ENCODE data around the gene POLD2. TPM values are rescaled to one million over a fixed set of nuclear protein-coding genes. Genes with fewer than 3 reads are reported as not detected.

The POLD2 gene
- total RNA-seq, 1 donor from 2014 or later, result 232 TPM

DNA sequence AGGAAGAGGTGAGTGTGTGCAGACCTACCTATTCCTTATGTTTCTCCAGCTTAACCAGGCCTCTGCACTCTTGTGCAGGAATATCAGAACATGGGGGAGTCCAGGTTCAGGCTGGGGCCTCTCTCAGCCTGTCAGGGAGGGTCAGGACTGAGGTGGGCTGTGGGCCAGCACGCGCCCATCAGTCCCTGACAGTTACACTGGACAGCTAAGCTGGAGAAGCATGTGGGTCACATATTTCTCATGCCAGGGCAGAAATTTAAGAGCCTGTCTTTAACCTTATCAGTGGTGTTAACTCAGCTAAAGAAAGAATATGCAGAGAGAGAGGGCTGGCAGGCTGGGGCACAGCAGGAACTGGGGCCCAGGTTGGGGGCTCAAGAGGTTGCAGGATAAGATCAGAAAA is 8.7 kb upstream of the POLD2 start:
- Mint-ChIP-seq H3K27me3 (ENCODE audit: insufficient read depth, low read depth) (peaks cover 2% of the 10 kb centered on the region), H3K4me3 (no peak overlapping the region), H3K4me1 (peaks cover 8% of the 10 kb centered on the region), H3K9me3 (peaks cover 3% of the 10 kb centered on the region), H3K27ac (peak overlapping the region; percentile 57), H3K36me3 (no peaks in the 10 kb centered on the region)
- Histone ChIP-seq H4K20me1 (ENCODE audit: low read depth) (no peaks in the 10 kb centered on the region), H3K79me2 (ENCODE audit: low read depth) (no peaks in the 10 kb centered on the region), H3K9me3 (ENCODE audit: low read depth) (no peaks in the 10 kb centered on the region), H3K4me1 (no peaks in the 10 kb centered on the region), H3K27ac (no peak overlapping the region), H3K4me3 (no peak overlapping the region), H3F3A (ENCODE audit: low read depth) (no peaks in the 10 kb centered on the region), H3K4me2 (no peak overlapping the region), H3K27me3 (no peaks in the 10 kb centered on the region), H3K36me3 (no peaks in the 10 kb centered on the region), H2AFZ (replicated peaks) (no peak overlapping the region), H3K9ac (no peak overlapping the region)
- no peak for DNase-seq (ENCODE audit: low spot score)
- TF ChIP-seq CTCF (IDR thresholded peaks at IDR 0.05) (no peak), EZH2phosphoT487 (IDR thresholded peaks at IDR 0.05) (no peak), EZH2 (IDR thresholded peaks at IDR 0.05) (no peak)

GRCh38 chr7:44131173-44132029 is 8.1 kb upstream of the POLD2 start:
- H3F3A ChIP-seq (ENCODE audit: low read depth), result no peaks in the 10 kb centered on the region
- H3K9me3 Mint-ChIP-seq, result peaks cover 7% of the 10 kb centered on the region
- no peaks in the 10 kb centered on the region for H3K4me1 ChIP-seq
- no peak overlapping the region for H3K4me3 Mint-ChIP-seq
- H3K36me3 ChIP-seq, result no peaks in the 10 kb centered on the region
- H3K27ac Mint-ChIP-seq, result peak overlapping the region; percentile 57
- H2AFZ ChIP-seq (replicated peaks), result no peak overlapping the region
- no peak overlapping the region for H3K9ac ChIP-seq
- TF ChIP-seq CTCF (IDR thresholded peaks at IDR 0.05) (peak; percentile 49), EZH2phosphoT487 (IDR thresholded peaks at IDR 0.05) (no peak), EZH2 (IDR thresholded peaks at IDR 0.05) (no peak)
- H3K27ac ChIP-seq, result no peak overlapping the region
- peaks cover 8% of the 10 kb centered on the region for H3K4me1 Mint-ChIP-seq
- no peaks in the 10 kb centered on the region for H3K9me3 ChIP-seq (ENCODE audit: low read depth)
- peaks cover 2% of the 10 kb centered on the region for H3K27me3 Mint-ChIP-seq (ENCODE audit: insufficient read depth, low read depth)
- peak; percentile 48 for DNase-seq (ENCODE audit: low spot score)
- no peak overlapping the region for H3K4me2 ChIP-seq
- H3K79me2 ChIP-seq (ENCODE audit: low read depth), result no peaks in the 10 kb centered on the region
- no peaks in the 10 kb centered on the region for H4K20me1 ChIP-seq (ENCODE audit: low read depth)
- no peaks in the 10 kb centered on the region for H3K36me3 Mint-ChIP-seq
- no peaks in the 10 kb centered on the region for H3K27me3 ChIP-seq
- H3K4me3 ChIP-seq, result no peak overlapping the region

DNA sequence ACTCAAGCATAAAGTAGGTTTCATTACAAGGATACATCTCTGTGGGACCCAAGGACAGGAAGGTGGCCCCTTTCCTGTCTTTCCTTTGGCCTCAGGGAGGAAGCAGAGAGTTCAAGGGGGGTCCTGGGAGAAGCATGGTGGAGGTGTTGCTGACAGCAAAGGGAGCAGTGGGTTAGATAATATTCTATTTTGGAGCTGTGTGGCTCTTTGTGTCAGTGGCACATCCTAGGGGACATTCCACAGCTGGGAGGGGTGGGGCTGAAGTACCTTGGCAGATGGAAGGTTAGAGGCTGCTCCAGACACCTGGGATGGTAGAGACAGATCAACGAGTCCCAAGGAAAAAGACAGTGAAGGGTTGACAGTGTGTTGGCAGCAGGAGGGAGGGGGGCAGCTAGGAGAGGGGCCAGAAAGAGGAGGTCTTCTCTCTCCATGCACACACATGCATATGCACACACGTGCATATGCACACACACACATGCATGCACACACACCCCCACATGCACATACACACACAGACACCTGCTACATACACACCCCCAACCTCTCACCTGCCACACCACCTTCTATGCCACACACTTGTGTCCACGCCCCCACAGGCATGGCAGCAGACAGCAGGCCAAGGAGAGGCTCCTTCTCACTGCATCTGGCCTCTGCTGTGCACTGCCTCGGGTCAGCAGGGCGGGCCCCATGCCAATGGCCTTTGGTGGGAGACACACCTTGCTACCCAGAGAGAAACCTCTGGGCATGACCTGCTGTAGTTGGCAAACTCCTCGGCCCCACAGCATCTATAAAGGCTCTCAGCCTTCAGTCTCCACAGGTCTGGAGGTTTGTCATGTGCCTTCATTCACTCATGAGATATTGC is 5.6 kb upstream of the POLD2 start:
- H3K4me3 Mint-ChIP-seq, result no peak overlapping the region
- no peak overlapping the region for H2AFZ ChIP-seq (replicated peaks)

More for the DNA sequence above, 5.6 kb upstream of the POLD2 start:
- H3K9me3 Mint-ChIP-seq, result peaks cover 7% of the 10 kb centered on the region
- Histone ChIP-seq H3F3A (ENCODE audit: low read depth) (peaks cover 3% of the 10 kb centered on the region), H3K4me1 (no peaks in the 10 kb centered on the region), H4K20me1 (ENCODE audit: low read depth) (no peaks in the 10 kb centered on the region), H3K4me3 (no peak overlapping the region), H3K9me3 (ENCODE audit: low read depth) (no peaks in the 10 kb centered on the region), H3K4me2 (no peak overlapping the region), H3K27me3 (peaks cover 16% of the 10 kb centered on the region), H3K27ac (no peak overlapping the region), H3K79me2 (ENCODE audit: low read depth) (no peaks in the 10 kb centered on the region), H3K9ac (no peak overlapping the region), H3K36me3 (no peaks in the 10 kb centered on the region)
- TF ChIP-seq CTCF (IDR thresholded peaks at IDR 0.05) (no peak), EZH2 (IDR thresholded peaks at IDR 0.05) (no peak)
- H3K27ac Mint-ChIP-seq, result peak overlapping the region; percentile 80
- H3K36me3 Mint-ChIP-seq, result no peaks in the 10 kb centered on the region
- peaks cover 12% of the 10 kb centered on the region for H3K4me1 Mint-ChIP-seq
- H3K27me3 Mint-ChIP-seq (ENCODE audit: insufficient read depth, low read depth), result peaks cover 4% of the 10 kb centered on the region
- DNase-seq (ENCODE audit: low spot score), result no peak

Data from neural progenitor cell (in vitro differentiated cells).